ENCODE data around the gene MMP12.

The MMP12 gene

DNA sequence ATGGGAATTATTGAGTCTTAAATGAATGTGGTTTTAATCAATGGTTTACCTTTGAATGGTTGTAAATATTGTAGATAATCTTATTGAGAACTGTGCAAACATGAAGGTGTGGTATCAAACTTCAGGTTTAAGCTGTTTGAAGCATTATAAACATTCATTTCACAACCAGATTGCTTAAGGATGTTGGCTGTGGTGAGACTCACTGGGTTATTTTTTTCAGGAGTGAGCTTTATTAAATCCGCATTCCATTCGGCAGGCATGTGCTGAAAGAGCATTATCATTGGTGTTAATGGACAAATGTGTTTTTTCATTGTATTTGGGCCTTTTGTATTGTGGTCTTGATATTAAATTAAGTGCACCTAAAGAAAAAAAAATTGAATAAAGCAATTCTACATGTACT, 41.1 kb downstream of the MMP12 start:
- H3K36me3 ChIP-seq (ENCODE audit: control insufficient read depth in 2 of 2, insufficient read depth in 2 of 2, low read length in 2 of 2): no peaks in the 10 kb centered on the region
- no peak overlapping the region for H3K27ac ChIP-seq (ENCODE audit: low read depth in 2 of 2, low read length in 2 of 2)
- no peak overlapping the region for H3K9ac ChIP-seq (ENCODE audit: low read depth in 1 of 2, low read length in 2 of 2)
- H3K4me1 ChIP-seq (ENCODE audit: control insufficient read depth in 2 of 2, insufficient read depth in 2 of 2, low read length in 2 of 2): no peaks in the 10 kb centered on the region
- H3K4me3 ChIP-seq (ENCODE audit: low read length in 2 of 2): no peak overlapping the region
- no peaks in the 10 kb centered on the region for H3K27me3 ChIP-seq (ENCODE audit: control insufficient read depth in 2 of 2, insufficient read depth in 2 of 2, low read length in 2 of 2)
- no peaks in the 10 kb centered on the region for H3K9me3 ChIP-seq (ENCODE audit: control insufficient read depth in 2 of 2, low read length in 2 of 2)

DNA sequence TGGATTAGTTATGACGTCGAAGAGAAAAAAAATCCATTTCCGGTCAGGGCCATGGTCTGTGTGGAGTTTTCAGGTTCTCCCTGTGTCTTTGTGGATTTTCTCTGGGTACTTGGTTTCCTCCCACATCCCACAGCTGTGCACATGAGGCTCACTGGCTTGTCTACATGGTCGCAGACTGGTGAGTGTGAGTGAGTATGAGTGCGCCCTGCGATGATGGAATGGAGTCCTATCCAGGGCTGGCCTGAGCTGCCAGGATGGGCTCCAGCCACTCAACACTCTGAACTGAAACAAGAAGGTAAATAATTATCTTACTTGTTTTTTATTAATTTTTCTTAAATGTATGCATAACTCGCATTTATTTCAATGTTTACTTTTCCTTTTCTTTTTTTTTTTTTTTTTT, 42.2 kb downstream of the MMP12 start:
- Histone ChIP-seq H3K27ac (ENCODE audit: low read depth in 2 of 2, low read length in 2 of 2) (no peak overlapping the region), H3K9ac (ENCODE audit: low read depth in 1 of 2, low read length in 2 of 2) (no peak overlapping the region)

DNA sequence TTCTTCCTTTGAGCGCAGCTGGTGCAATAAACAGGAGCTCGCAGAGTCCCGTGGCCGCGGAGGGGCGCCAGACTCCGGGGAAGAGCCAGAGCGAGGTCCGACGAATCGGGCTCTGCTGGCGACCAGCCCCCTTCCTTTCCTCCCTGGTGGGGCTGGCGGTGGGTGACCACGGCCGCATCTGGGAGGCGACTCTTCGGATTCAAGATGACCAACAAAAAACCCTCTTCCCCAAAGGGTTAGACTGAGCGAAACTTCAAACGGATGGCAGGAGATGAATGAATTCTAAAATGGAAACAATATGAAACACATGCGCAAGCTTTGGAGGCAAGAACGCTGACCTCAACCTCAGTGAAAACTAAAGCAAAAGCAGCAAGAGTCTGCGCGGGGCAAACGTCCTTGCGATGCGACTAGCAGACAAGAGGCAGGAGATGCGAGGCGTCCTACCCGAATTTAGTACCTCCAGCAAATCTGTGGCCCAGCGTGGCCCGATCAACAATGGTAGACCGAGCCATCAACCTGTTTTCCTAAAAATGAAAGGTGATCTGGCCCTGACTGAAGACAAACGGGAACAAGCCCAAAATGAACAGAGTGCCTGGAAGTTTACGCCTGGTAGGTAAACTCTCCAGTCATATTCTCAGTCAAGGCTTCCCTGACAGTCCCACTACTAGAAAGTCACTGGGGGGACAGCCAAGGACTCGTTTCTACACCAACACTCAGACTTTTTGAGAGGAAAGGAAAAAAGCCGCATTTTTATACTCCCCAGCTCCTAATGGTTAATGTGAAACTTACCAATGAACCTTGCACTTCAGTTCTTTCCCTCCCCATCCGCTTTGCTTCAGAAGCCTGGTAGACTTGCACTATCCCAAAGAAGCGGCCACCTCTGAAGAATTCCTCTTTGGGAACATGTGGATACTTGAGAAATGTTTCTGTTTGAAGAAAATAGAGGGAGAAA, 43.0 kb downstream of the MMP12 start:
- Histone ChIP-seq H3K9me3 (ENCODE audit: control insufficient read depth in 2 of 2, low read length in 2 of 2) (no peaks in the 10 kb centered on the region), H3K27ac (ENCODE audit: low read depth in 2 of 2, low read length in 2 of 2) (peak overlapping the region in 1 of 2 donors; percentile 4), H3K9ac (ENCODE audit: low read depth in 1 of 2, low read length in 2 of 2) (peak overlapping the region in 1 of 2 donors; percentile 13)

More for the DNA sequence above, 42.2 kb downstream of the MMP12 start:
- H3K4me1 ChIP-seq (ENCODE audit: control insufficient read depth in 2 of 2, insufficient read depth in 2 of 2, low read length in 2 of 2): no peaks in the 10 kb centered on the region
- H3K4me3 ChIP-seq (ENCODE audit: low read length in 2 of 2): no peak overlapping the region
- H3K27me3 ChIP-seq (ENCODE audit: control insufficient read depth in 2 of 2, insufficient read depth in 2 of 2, low read length in 2 of 2): no peaks in the 10 kb centered on the region
- H3K9me3 ChIP-seq (ENCODE audit: control insufficient read depth in 2 of 2, low read length in 2 of 2): no peaks in the 10 kb centered on the region
- no peaks in the 10 kb centered on the region for H3K36me3 ChIP-seq (ENCODE audit: control insufficient read depth in 2 of 2, insufficient read depth in 2 of 2, low read length in 2 of 2)

DNA sequence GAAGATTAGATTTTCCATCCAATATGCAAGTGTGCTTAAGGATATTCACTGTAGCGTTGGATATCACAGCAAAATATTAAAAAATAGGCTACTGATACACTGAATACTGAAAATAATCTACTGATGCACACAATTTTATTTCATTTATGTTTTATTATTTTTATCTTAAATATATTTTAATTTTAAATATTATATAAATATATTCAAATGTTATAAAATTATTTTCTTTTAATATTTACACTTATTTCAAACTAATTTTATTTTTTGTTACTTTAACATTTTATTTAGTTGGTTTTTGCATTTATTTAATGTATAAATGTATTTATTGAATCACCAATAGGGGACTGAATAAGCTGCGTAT, 43.7 kb downstream of the MMP12 start:
- Histone ChIP-seq H3K36me3 (ENCODE audit: control insufficient read depth in 2 of 2, insufficient read depth in 2 of 2, low read length in 2 of 2) (no peaks in the 10 kb centered on the region), H3K4me3 (ENCODE audit: low read length in 2 of 2) (no peak overlapping the region), H3K27ac (ENCODE audit: low read depth in 2 of 2, low read length in 2 of 2) (no peak overlapping the region), H3K27me3 (ENCODE audit: control insufficient read depth in 2 of 2, insufficient read depth in 2 of 2, low read length in 2 of 2) (no peaks in the 10 kb centered on the region), H3K9me3 (ENCODE audit: control insufficient read depth in 2 of 2, low read length in 2 of 2) (no peaks in the 10 kb centered on the region), H3K9ac (ENCODE audit: low read depth in 1 of 2, low read length in 2 of 2) (no peak overlapping the region), H3K4me1 (ENCODE audit: control insufficient read depth in 2 of 2, insufficient read depth in 2 of 2, low read length in 2 of 2) (no peaks in the 10 kb centered on the region)

More for the DNA sequence above, 43.0 kb downstream of the MMP12 start:
- Histone ChIP-seq H3K4me3 (ENCODE audit: low read length in 2 of 2) (peak overlapping the region; percentile 46 to 57), H3K36me3 (ENCODE audit: control insufficient read depth in 2 of 2, insufficient read depth in 2 of 2, low read length in 2 of 2) (no peaks in the 10 kb centered on the region), H3K27me3 (ENCODE audit: control insufficient read depth in 2 of 2, insufficient read depth in 2 of 2, low read length in 2 of 2) (no peaks in the 10 kb centered on the region), H3K4me1 (ENCODE audit: control insufficient read depth in 2 of 2, insufficient read depth in 2 of 2, low read length in 2 of 2) (no peaks in the 10 kb centered on the region)

DNA sequence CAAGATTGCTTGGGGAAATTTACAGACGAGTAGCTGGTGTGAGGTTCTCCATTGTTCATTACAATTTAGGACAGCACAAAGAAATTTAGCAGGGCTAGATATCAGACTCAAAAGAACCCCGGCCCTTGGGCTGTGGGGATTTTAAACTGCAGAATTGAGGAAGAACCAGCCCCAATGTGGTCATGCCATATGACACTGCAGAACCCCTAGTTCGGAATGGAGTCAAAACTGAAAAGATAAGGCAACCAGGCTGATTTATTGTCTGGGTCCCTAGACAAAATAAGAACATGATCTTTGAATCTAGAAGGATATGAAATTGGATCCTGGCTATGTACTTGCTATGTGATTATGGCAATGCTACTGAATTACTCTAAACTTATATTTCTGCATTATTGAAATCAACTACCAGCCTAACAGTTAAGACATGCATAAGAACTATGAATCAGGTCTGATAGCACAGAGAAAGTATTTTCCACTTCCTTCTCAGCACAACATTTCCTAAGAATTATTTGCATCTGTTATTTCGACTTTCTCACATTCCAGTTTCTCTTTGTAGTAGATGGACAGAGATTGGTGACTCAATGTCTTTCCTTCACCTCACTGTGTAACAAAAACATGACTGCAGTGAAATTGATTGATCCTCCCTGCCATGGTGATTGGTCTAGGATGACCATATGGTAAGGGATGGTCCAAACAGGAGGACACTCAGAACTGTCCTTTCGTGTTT, 44.6 kb downstream of the MMP12 start:
- H3K9me3 ChIP-seq (ENCODE audit: control insufficient read depth in 2 of 2, low read length in 2 of 2): no peaks in the 10 kb centered on the region
- no peaks in the 10 kb centered on the region for H3K36me3 ChIP-seq (ENCODE audit: control insufficient read depth in 2 of 2, insufficient read depth in 2 of 2, low read length in 2 of 2)
- H3K4me1 ChIP-seq (ENCODE audit: control insufficient read depth in 2 of 2, insufficient read depth in 2 of 2, low read length in 2 of 2): no peaks in the 10 kb centered on the region
- H3K27ac ChIP-seq (ENCODE audit: low read depth in 2 of 2, low read length in 2 of 2): no peak overlapping the region
- H3K9ac ChIP-seq (ENCODE audit: low read depth in 1 of 2, low read length in 2 of 2): no peak overlapping the region
- H3K27me3 ChIP-seq (ENCODE audit: control insufficient read depth in 2 of 2, insufficient read depth in 2 of 2, low read length in 2 of 2): no peaks in the 10 kb centered on the region
- H3K4me3 ChIP-seq (ENCODE audit: low read length in 2 of 2): no peak overlapping the region

DNA sequence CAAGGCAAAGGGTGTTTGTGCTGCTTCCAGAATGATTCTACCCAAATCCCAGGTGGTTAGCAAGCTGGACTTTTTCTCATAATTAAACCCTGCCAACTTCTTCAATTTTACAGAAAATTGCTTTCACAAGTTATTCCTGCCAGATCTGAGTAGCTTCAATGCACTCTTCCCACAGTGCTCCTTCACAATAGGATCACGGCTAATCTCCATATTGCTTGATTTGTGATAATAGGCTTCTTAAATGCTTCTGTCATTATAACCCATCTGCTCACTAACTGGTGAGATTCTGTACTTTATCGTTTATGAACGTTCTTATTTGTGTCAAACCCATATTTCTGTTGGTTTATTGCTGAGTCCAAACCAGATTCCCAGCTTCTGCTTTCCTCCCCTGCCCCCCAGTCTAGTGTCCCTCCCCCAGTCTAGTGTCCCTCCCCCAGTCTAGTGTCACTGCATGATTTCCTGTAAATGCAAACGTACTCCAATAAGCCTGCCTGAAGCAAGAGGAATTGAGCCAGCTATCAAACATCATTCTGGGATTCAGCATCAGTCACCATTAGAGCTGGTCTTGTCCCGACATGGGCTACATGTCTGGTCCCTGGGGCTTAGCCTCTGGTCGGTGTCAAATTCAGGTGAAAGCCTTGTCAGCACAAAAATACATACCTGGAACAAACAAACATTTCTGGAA, 45.3 kb downstream of the MMP12 start:
- H3K9ac ChIP-seq (ENCODE audit: low read depth in 1 of 2, low read length in 2 of 2): no peak overlapping the region
- no peaks in the 10 kb centered on the region for H3K9me3 ChIP-seq (ENCODE audit: control insufficient read depth in 2 of 2, low read length in 2 of 2)
- H3K4me3 ChIP-seq (ENCODE audit: low read length in 2 of 2): no peak overlapping the region
- H3K4me1 ChIP-seq (ENCODE audit: control insufficient read depth in 2 of 2, insufficient read depth in 2 of 2, low read length in 2 of 2): no peaks in the 10 kb centered on the region
- H3K27ac ChIP-seq (ENCODE audit: low read depth in 2 of 2, low read length in 2 of 2): no peak overlapping the region
- H3K27me3 ChIP-seq (ENCODE audit: control insufficient read depth in 2 of 2, insufficient read depth in 2 of 2, low read length in 2 of 2): no peaks in the 10 kb centered on the region
- H3K36me3 ChIP-seq (ENCODE audit: control insufficient read depth in 2 of 2, insufficient read depth in 2 of 2, low read length in 2 of 2): no peaks in the 10 kb centered on the region

DNA sequence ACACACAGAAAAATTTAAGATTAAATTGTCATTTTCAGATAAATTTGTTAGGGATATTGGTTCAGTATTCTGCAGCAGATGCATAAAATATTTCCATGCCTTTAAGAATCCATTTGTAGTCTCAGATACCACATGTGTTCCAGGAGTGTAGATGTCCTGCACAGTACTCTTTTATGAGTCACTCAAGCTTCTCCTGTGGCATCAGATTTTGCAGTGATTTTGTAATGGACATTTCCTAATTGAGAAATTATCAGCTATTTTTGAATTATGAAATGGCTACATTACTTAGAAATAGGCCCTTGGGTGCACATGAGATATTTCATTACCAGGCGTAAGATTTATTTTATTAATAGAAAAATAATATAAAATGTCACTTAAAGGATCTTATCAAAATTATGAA, 50.2 kb downstream of the MMP12 start:
- no peak overlapping the region for H3K27ac ChIP-seq (ENCODE audit: low read depth in 2 of 2, low read length in 2 of 2)
- no peaks in the 10 kb centered on the region for H3K36me3 ChIP-seq (ENCODE audit: control insufficient read depth in 2 of 2, insufficient read depth in 2 of 2, low read length in 2 of 2)
- no peak overlapping the region for H3K9ac ChIP-seq (ENCODE audit: low read depth in 1 of 2, low read length in 2 of 2)

DNA sequence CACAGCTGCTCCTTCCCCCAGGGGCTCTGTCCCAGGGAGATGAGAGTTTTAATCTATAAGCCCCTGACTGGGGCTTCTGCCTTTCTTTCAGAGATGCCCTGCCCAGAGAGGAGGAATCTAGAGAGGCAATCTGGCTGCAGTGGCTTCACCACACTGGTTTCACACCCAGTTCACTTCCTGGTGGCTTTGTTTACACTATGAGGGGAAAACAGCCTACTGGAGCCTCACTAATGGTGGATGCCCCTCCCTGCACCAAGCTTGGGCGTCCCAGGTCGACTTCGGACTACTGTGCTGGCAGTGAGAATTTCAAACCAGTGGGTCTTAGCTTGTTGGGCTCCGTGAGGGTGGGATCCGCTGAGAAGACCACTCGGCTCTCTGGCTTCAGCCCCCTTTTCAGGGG, 55.3 kb downstream of the MMP12 start:
- H3K27ac ChIP-seq (ENCODE audit: low read depth in 2 of 2, low read length in 2 of 2): no peak overlapping the region
- H3K9me3 ChIP-seq (ENCODE audit: control insufficient read depth in 2 of 2, low read length in 2 of 2): no peaks in the 10 kb centered on the region
- no peak overlapping the region for H3K9ac ChIP-seq (ENCODE audit: low read depth in 1 of 2, low read length in 2 of 2)
- H3K4me1 ChIP-seq (ENCODE audit: control insufficient read depth in 2 of 2, insufficient read depth in 2 of 2, low read length in 2 of 2): no peaks in the 10 kb centered on the region
- H3K36me3 ChIP-seq (ENCODE audit: control insufficient read depth in 2 of 2, insufficient read depth in 2 of 2, low read length in 2 of 2): no peaks in the 10 kb centered on the region
- no peak overlapping the region for H3K4me3 ChIP-seq (ENCODE audit: low read length in 2 of 2)
- H3K27me3 ChIP-seq (ENCODE audit: control insufficient read depth in 2 of 2, insufficient read depth in 2 of 2, low read length in 2 of 2): no peaks in the 10 kb centered on the region

More for the DNA sequence above, 50.2 kb downstream of the MMP12 start:
- H3K4me3 ChIP-seq (ENCODE audit: low read length in 2 of 2): no peak overlapping the region
- no peaks in the 10 kb centered on the region for H3K27me3 ChIP-seq (ENCODE audit: control insufficient read depth in 2 of 2, insufficient read depth in 2 of 2, low read length in 2 of 2)
- no peaks in the 10 kb centered on the region for H3K4me1 ChIP-seq (ENCODE audit: control insufficient read depth in 2 of 2, insufficient read depth in 2 of 2, low read length in 2 of 2)
- H3K9me3 ChIP-seq (ENCODE audit: control insufficient read depth in 2 of 2, low read length in 2 of 2): no peaks in the 10 kb centered on the region

DNA sequence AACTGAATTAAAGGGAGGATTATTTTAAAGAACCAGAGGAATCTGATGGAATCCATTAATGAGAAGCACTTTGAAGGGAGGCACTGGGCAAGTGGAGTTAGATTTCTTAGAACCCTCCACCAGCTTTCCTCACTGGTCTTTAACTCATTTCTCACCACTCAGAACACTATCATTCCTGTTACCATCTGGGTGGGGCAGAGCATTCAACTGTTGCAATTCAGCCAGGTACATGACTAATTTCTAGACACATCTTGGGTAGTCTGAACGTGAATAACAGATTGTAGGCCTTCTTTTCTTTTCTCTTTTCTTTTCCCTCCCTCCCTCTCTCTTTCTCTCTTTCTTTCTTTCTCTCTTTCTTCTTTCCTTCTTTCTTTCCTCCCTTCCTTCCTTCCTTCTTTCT, 61.3 kb downstream of the MMP12 start:
- no peaks in the 10 kb centered on the region for H3K4me1 ChIP-seq (ENCODE audit: control insufficient read depth in 2 of 2, insufficient read depth in 2 of 2, low read length in 2 of 2)
- H3K27ac ChIP-seq (ENCODE audit: low read depth in 2 of 2, low read length in 2 of 2): no peak overlapping the region

More for the DNA sequence above, 61.3 kb downstream of the MMP12 start:
- Histone ChIP-seq H3K4me3 (ENCODE audit: low read length in 2 of 2) (no peak overlapping the region), H3K9ac (ENCODE audit: low read depth in 1 of 2, low read length in 2 of 2) (no peak overlapping the region), H3K27me3 (ENCODE audit: control insufficient read depth in 2 of 2, insufficient read depth in 2 of 2, low read length in 2 of 2) (no peaks in the 10 kb centered on the region), H3K36me3 (ENCODE audit: control insufficient read depth in 2 of 2, insufficient read depth in 2 of 2, low read length in 2 of 2) (no peaks in the 10 kb centered on the region), H3K9me3 (ENCODE audit: control insufficient read depth in 2 of 2, low read length in 2 of 2) (no peaks in the 10 kb centered on the region)

Data from mucosa of rectum (tissue), 2 donors.